HG03565 (cell line): ENCODE results near the gene MTREX.

Experiments used
- ATAC-seq: cut with Tn5 transposase; IDR thresholded peaks from one replicate; pipeline ENCODE4 v1.9.1; 2021; ENCODE audit warnings: mild to moderate bottlenecking, moderate library complexity; ENCODE audit not compliant: unreplicated experiment

The MTREX gene

GRCh38 chr5:55377810-55378209 is 70.0 kb downstream of the MTREX start:
- ATAC-seq: no peak

DNA sequence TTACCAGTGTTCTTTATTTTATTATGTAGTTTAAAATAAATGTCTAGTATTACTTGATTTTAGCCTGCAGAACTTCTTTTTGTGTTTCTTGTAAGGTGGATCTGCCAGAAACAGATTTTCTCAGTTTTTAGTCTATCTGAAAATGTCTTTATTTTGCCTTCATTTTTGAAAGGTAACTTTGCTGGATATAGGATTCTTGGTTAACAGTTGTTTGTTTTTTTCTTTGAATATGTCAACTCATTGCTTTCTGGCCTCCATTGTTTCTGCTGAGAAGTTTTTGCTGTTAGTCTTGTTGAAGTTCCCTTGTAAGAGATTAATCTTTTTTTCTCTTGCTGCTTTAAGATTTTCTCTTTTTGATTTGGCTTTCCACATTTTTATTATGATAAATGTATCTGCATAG is 75.5 kb downstream of the MTREX start:
- ATAC-seq: no peak

DNA sequence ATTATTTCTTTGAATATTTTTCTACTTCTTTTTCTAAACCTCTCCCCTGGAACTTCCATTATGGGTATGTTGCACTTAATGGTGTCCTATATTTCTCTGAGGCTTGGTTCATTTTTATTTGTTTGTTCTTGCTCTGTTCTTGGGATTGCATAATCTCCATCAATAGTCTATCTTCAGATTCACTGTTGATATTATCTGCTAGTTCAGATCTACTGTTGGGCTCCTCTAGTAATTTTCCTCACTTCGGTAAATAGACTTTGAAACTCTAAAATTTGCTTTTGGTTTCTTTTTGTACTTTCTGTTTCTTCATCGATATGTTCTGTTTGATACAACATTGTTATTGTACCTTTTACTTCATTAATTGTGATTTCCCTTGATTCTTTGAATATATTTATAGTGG is 76.3 kb downstream of the MTREX start:
- no peak for ATAC-seq

DNA sequence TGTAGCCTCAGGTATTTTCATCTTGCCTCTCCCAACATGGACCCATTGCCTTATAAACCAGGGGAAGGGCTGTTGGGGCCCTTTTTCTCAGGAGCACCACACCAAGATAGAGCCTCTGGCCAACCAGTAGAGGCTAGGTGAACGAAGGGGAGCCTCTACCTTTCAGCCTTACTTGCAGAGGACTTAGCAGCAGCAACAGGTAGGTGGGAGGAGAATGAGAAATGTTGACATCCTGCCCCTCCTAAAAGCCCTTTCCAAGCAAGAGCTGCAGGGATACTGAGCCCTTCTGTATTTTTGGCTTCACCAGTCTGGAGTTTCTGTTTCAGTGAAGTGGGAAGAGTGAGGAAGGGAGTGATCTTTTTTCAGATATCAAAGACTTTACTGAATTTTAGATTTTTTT is 77.4 kb downstream of the MTREX start:
- ATAC-seq: no peak

GRCh38 chr5:55385846-55386245 is 78.1 kb downstream of the MTREX start:
- no peak for ATAC-seq

DNA sequence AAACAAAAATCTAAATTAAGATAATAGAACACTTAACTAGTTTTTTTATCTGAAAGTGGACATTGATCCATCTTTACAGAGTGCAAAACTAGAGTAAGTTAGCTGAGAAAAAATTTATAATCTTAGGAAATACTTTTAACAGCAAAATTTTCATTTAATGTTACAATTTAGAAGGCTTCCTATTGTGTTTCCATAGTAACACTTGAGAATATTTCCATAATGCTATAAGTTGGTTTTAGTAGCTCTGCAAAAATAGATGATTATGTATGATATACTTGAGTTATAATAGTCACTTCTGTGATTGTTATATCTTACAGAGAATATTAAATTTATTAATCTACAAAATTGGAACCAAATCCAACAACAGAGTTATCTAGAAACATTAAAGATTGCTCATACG is 78.6 kb downstream of the MTREX start:
- no peak for ATAC-seq

DNA sequence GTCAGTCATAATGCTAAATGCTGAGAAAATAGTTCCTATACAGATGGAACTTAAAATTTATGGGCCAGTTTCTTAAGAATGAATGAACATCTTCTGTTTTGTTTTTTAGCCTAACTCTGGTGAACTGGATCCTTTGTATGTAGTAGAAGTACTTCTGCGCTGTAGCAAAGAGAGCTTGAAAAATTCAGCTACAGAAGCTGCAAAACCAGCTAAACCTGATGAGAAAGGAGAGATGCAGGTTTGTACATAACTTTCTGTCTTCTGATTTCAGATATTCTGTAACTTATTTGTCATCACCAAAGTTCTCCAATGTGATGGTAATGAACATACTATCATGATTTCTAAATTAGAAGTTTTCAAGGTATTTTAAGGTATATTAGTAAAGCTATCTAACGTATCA is 80.1 kb downstream of the MTREX start:
- ATAC-seq: no peak

- no peak for ATAC-seq
These were observed 83.9 kb downstream of the MTREX start for GRCh38 chr5:55391707-55392106.

DNA sequence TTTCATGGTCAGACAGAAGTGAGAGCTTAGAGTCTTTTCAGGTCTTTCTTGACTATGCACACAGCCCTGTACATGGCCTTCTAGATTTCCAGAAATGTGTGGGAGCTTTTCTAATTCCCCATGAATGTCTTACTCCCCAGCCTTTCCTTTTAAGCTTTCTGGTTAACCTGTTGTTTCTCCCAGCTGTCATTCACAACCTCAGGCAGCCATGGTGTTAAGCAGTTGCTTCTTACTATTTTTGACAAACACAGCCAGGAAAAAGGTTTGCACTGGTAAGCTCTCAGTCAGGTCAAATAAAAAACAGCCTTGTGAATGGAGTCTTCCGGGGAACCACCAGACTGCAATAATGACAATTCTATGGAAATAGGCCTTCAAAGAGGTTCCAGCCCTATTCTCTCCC is 84.9 kb downstream of the MTREX start:
- no peak for ATAC-seq

- no peak for ATAC-seq
These were observed 85.8 kb downstream of the MTREX start for GRCh38 chr5:55393501-55394175.

GRCh38 chr5:55402199-55402598 is 94.4 kb downstream of the MTREX start:
- no peak for ATAC-seq

- ATAC-seq: no peak
These were observed 98.5 kb downstream of the MTREX start for GRCh38 chr5:55406292-55406691.

GRCh38 chr5:55407059-55407684 is 99.4 kb downstream of the MTREX start:
- ATAC-seq: no peak

- no peak for ATAC-seq
These were observed 100.2 kb downstream of the MTREX start for GRCh38 chr5:55407984-55408383.

GRCh38 chr5:55409775-55410174 is 102.0 kb downstream of the MTREX start:
- ATAC-seq: no peak

- ATAC-seq: no peak
These were observed 103.1 kb downstream of the MTREX start for GRCh38 chr5:55410845-55411244.

GRCh38 chr5:55411876-55412275 is 104.1 kb downstream of the MTREX start:
- no peak for ATAC-seq

DNA sequence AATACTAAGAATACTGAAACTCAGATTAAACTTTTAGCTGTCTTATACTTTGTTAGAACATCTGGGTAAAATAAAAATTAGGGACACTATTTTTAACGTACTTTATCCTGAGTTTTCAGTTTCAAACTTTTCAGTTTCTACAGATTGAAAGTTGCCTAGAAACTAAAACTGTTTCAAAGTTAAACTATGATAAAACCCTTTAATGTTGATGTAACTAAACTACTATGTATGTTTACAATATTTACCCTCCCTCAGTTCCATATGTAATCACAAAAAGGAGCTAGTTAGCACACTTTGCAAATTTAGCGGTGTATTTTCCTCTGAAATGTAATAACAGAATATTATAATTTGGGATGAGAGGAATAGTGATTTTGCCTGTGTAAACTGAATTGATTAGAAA is 105.9 kb downstream of the MTREX start:
- no peak for ATAC-seq

DNA sequence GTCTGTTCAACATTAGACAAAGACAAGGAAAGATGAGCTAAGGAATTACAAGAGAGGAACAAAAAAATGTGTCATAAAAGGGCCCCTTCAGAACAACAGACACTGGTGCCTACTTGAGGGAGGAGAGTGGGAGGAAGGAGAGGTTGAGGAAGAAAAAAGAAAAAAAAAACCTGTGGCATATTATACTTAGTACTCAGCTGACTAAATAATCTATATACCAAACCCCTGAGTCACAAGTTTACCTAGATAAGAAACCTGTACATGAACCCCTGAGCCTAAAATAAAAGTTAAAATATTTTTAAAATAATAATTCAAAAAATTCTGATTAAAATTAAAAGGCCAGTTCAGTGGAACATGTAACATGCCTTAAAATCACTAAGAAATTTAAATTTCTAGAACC is 107.3 kb downstream of the MTREX start:
- ATAC-seq: no peak

DNA sequence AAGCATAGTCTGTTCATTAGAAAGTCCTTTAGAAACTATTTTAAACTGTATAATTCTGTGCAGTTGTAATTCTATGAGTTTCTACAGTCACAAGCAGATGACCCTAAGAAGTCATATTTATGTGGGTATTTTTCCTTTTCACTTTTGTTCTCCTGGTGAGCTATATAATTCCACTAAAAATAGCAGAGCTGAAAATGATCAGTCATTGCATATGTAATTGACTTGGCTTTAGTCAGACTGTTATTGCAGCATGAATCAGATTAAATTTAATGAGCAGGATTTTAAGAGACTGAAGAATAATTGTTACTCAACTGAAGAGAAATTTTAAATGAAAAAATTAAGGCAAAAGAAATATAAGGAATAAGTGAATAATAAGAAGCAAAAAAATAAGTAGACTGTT is 108.5 kb downstream of the MTREX start:
- no peak for ATAC-seq

- no peak for ATAC-seq
These were observed 111.5 kb downstream of the MTREX start for GRCh38 chr5:55418994-55419968.

DNA sequence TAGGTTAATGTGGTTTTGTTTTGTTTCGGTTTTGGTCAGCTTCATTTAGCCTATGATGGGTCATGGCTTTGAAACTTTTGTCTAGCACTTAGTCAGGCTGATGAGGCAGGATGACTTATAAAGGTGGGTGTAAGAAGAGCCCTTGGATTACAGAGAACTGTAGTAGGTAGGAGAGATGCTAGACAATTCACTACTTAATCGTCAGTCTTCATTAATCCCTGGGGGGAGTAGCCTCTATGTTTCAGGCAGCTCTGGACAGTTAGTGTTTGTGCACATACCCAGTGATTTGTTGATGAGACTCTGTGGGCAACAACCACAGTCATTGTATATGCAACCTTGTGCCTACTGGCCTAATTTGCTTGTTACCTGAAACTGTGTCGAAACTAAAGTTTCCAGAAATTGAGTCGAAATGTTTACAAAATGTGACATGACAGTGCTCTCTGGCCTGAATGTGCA is 113.3 kb downstream of the MTREX start:
- ATAC-seq: no peak
